Measurements from ENCODE around the gene FAM186B. TPM values are rescaled to one million over a fixed set of nuclear protein-coding genes. Genes with fewer than 3 reads are reported as not detected.
A peak's percentile ranks its signal among the peaks of the same experiment; 100 is the strongest.

FAM186B gene
- total and polyA plus RNA-seq, 2 donors (not counting 1 experiment from before 2014, with no cell fraction given) = 0.10 to 0.33 TPM

- Histone ChIP-seq H3K79me2 (ENCODE audit: control insufficient read depth, insufficient read depth, low read length) (no peaks in the 10 kb centered on the region), H3K4me1 (ENCODE audit: control insufficient read depth, extremely low read depth, insufficient read depth, low read length) (no peaks in the 10 kb centered on the region), H3K27me3 (ENCODE audit: control insufficient read depth, insufficient read depth, low read length) (no peaks in the 10 kb centered on the region), H2AFZ (ENCODE audit: low read length) (no peak overlapping the region), H3K4me3 (replicated peaks in 1 of 4; ENCODE audit: control extremely low read depth in 1 of 4, insufficient read depth in 1 of 4, low read depth in 3 of 4, low read length in 4 of 4) (no peak overlapping the region), H3K4me2 (ENCODE audit: extremely low read depth, insufficient read depth, low read length) (no peak overlapping the region), H3K9me3 (ENCODE audit: control insufficient read depth, insufficient read depth, low read depth, low read length) (no peaks in the 10 kb centered on the region), H3K36me3 (ENCODE audit: control insufficient read depth, insufficient read depth, low read length) (peaks cover 16% of the 10 kb centered on the region), H4K20me1 (ENCODE audit: control insufficient read depth, extremely low read depth, insufficient read depth, low read length) (no peaks in the 10 kb centered on the region), H3K27ac (ENCODE audit: insufficient read depth, low read length) (no peak overlapping the region), H3K9ac (ENCODE audit: insufficient read depth, low read length) (no peak overlapping the region)
- TF ChIP-seq CTCF (conservative IDR thresholded peaks at IDR 0.05 in 1 of 2, IDR thresholded peaks at IDR 0.05 in 1 of 2; ENCODE audit: low read depth in 1 of 2, low read length in 2 of 2) = no peak
- TF ChIP-seq EZH2 (IDR thresholded peaks at IDR 0.05; ENCODE audit: low read length, missing control alignments) = no peak
- no peak for DNase-seq (ENCODE audit: low read depth in 2 of 2)
Measured at GRCh38 chr12:49648712-49649003, 43.2 kb upstream of the FAM186B start.

- Histone ChIP-seq H2AFZ (ENCODE audit: low read length) (no peak overlapping the region), H3K4me2 (ENCODE audit: extremely low read depth, insufficient read depth, low read length) (no peak overlapping the region), H3K9ac (ENCODE audit: insufficient read depth, low read length) (no peak overlapping the region), H3K27ac (ENCODE audit: insufficient read depth, low read length) (no peak overlapping the region), H3K4me1 (ENCODE audit: control insufficient read depth, extremely low read depth, insufficient read depth, low read length) (no peaks in the 10 kb centered on the region), H3K36me3 (ENCODE audit: control insufficient read depth, insufficient read depth, low read length) (peaks cover 17% of the 10 kb centered on the region), H3K4me3 (replicated peaks in 1 of 4; ENCODE audit: control extremely low read depth in 1 of 4, insufficient read depth in 1 of 4, low read depth in 3 of 4, low read length in 4 of 4) (no peak overlapping the region), H3K9me3 (ENCODE audit: control insufficient read depth, insufficient read depth, low read depth, low read length) (no peaks in the 10 kb centered on the region), H3K79me2 (ENCODE audit: control insufficient read depth, insufficient read depth, low read length) (no peaks in the 10 kb centered on the region), H4K20me1 (ENCODE audit: control insufficient read depth, extremely low read depth, insufficient read depth, low read length) (no peaks in the 10 kb centered on the region), H3K27me3 (ENCODE audit: control insufficient read depth, insufficient read depth, low read length) (no peaks in the 10 kb centered on the region)
- no peak for TF ChIP-seq EZH2 (IDR thresholded peaks at IDR 0.05; ENCODE audit: low read length, missing control alignments)
- TF ChIP-seq CTCF (conservative IDR thresholded peaks at IDR 0.05 in 1 of 2, IDR thresholded peaks at IDR 0.05 in 1 of 2; ENCODE audit: low read depth in 1 of 2, low read length in 2 of 2) = no peak
- DNase-seq (ENCODE audit: low read depth in 2 of 2) = peak in 1 of 2 donors; percentile 35
Measured at GRCh38 chr12:49647827-49648711, 42.6 kb upstream of the FAM186B start.

GRCh38 chr12:49646871-49647654 lies 41.6 kb upstream of the FAM186B start:
- TF ChIP-seq CTCF (conservative IDR thresholded peaks at IDR 0.05 in 1 of 2, IDR thresholded peaks at IDR 0.05 in 1 of 2; ENCODE audit: low read depth in 1 of 2, low read length in 2 of 2) = no peak
- no peak overlapping the region for H3K4me3 ChIP-seq (replicated peaks in 1 of 4; ENCODE audit: control extremely low read depth in 1 of 4, insufficient read depth in 1 of 4, low read depth in 3 of 4, low read length in 4 of 4)
- no peaks in the 10 kb centered on the region for H3K4me1 ChIP-seq (ENCODE audit: control insufficient read depth, extremely low read depth, insufficient read depth, low read length)
- no peak overlapping the region for H3K4me2 ChIP-seq (ENCODE audit: extremely low read depth, insufficient read depth, low read length)
- DNase-seq (ENCODE audit: low read depth in 2 of 2) = no peak
- H3K79me2 ChIP-seq (ENCODE audit: control insufficient read depth, insufficient read depth, low read length) = no peaks in the 10 kb centered on the region
- no peak overlapping the region for H2AFZ ChIP-seq (ENCODE audit: low read length)
- no peaks in the 10 kb centered on the region for H4K20me1 ChIP-seq (ENCODE audit: control insufficient read depth, extremely low read depth, insufficient read depth, low read length)
- H3K36me3 ChIP-seq (ENCODE audit: control insufficient read depth, insufficient read depth, low read length) = peaks cover 17% of the 10 kb centered on the region
- no peaks in the 10 kb centered on the region for H3K27me3 ChIP-seq (ENCODE audit: control insufficient read depth, insufficient read depth, low read length)
- H3K9me3 ChIP-seq (ENCODE audit: control insufficient read depth, insufficient read depth, low read depth, low read length) = no peaks in the 10 kb centered on the region
- no peak overlapping the region for H3K9ac ChIP-seq (ENCODE audit: insufficient read depth, low read length)
- H3K27ac ChIP-seq (ENCODE audit: insufficient read depth, low read length) = no peak overlapping the region

All from fibroblast of lung (primary cell).